ENCODE results near the gene ATP2A1.

Gene ATP2A1

GRCh38 chr16:28839004-28839639 is 39.2 kb upstream of the ATP2A1 start:
- Histone ChIP-seq H3K36me3 (ENCODE audit: control insufficient read depth, insufficient read depth, low read length) (peaks cover 65% of the 10 kb centered on the region), H3K9me3 (ENCODE audit: control insufficient read depth, insufficient read depth, low read length) (no peaks in the 10 kb centered on the region), H3K4me1 (ENCODE audit: control insufficient read depth, insufficient read depth, low read length) (no peaks in the 10 kb centered on the region), H3K4me3 (ENCODE audit: low read depth, low read length) (no peak overlapping the region), H3K27ac (ENCODE audit: low read depth, low read length) (no peak overlapping the region), H3K9ac (ENCODE audit: low read depth, low read length) (no peak overlapping the region), H3K27me3 (ENCODE audit: control insufficient read depth, insufficient read depth, low read length) (no peaks in the 10 kb centered on the region)

- no peak overlapping the region for H3K4me3 ChIP-seq (ENCODE audit: low read depth, low read length)
- H3K4me1 ChIP-seq (ENCODE audit: control insufficient read depth, insufficient read depth, low read length), result no peaks in the 10 kb centered on the region
- no peaks in the 10 kb centered on the region for H3K27me3 ChIP-seq (ENCODE audit: control insufficient read depth, insufficient read depth, low read length)
- no peak overlapping the region for H3K9ac ChIP-seq (ENCODE audit: low read depth, low read length)
- H3K9me3 ChIP-seq (ENCODE audit: control insufficient read depth, insufficient read depth, low read length), result no peaks in the 10 kb centered on the region
- no peak overlapping the region for H3K27ac ChIP-seq (ENCODE audit: low read depth, low read length)
- peaks cover 65% of the 10 kb centered on the region for H3K36me3 ChIP-seq (ENCODE audit: control insufficient read depth, insufficient read depth, low read length)
Observed at GRCh38 chr16:28839899-28840298, 38.4 kb upstream of the ATP2A1 start.

- Histone ChIP-seq H3K27ac (ENCODE audit: low read depth, low read length) (no peak overlapping the region), H3K36me3 (ENCODE audit: control insufficient read depth, insufficient read depth, low read length) (peaks cover 41% of the 10 kb centered on the region), H3K27me3 (ENCODE audit: control insufficient read depth, insufficient read depth, low read length) (no peaks in the 10 kb centered on the region), H3K9ac (ENCODE audit: low read depth, low read length) (no peak overlapping the region), H3K4me3 (ENCODE audit: low read depth, low read length) (no peak overlapping the region), H3K9me3 (ENCODE audit: control insufficient read depth, insufficient read depth, low read length) (no peaks in the 10 kb centered on the region), H3K4me1 (ENCODE audit: control insufficient read depth, insufficient read depth, low read length) (no peaks in the 10 kb centered on the region)
Observed at GRCh38 chr16:28842696-28843095, 35.6 kb upstream of the ATP2A1 start.

GRCh38 chr16:28843766-28844165 is 34.5 kb upstream of the ATP2A1 start:
- Histone ChIP-seq H3K27me3 (ENCODE audit: control insufficient read depth, insufficient read depth, low read length) (no peaks in the 10 kb centered on the region), H3K4me3 (ENCODE audit: low read depth, low read length) (no peak overlapping the region), H3K9ac (ENCODE audit: low read depth, low read length) (no peak overlapping the region), H3K27ac (ENCODE audit: low read depth, low read length) (no peak overlapping the region), H3K9me3 (ENCODE audit: control insufficient read depth, insufficient read depth, low read length) (no peaks in the 10 kb centered on the region), H3K36me3 (ENCODE audit: control insufficient read depth, insufficient read depth, low read length) (peaks cover 35% of the 10 kb centered on the region), H3K4me1 (ENCODE audit: control insufficient read depth, insufficient read depth, low read length) (no peaks in the 10 kb centered on the region)

- Histone ChIP-seq H3K4me1 (ENCODE audit: control insufficient read depth, insufficient read depth, low read length) (no peaks in the 10 kb centered on the region), H3K27ac (ENCODE audit: low read depth, low read length) (no peak overlapping the region), H3K4me3 (ENCODE audit: low read depth, low read length) (no peak overlapping the region), H3K36me3 (ENCODE audit: control insufficient read depth, insufficient read depth, low read length) (peaks cover 35% of the 10 kb centered on the region), H3K27me3 (ENCODE audit: control insufficient read depth, insufficient read depth, low read length) (no peaks in the 10 kb centered on the region), H3K9ac (ENCODE audit: low read depth, low read length) (no peak overlapping the region), H3K9me3 (ENCODE audit: control insufficient read depth, insufficient read depth, low read length) (no peaks in the 10 kb centered on the region)
Observed at GRCh38 chr16:28844226-28844885, 33.9 kb upstream of the ATP2A1 start.

GRCh38 chr16:28845293-28845692 is 33.0 kb upstream of the ATP2A1 start:
- Histone ChIP-seq H3K4me1 (ENCODE audit: control insufficient read depth, insufficient read depth, low read length) (no peaks in the 10 kb centered on the region), H3K36me3 (ENCODE audit: control insufficient read depth, insufficient read depth, low read length) (peaks cover 35% of the 10 kb centered on the region), H3K27me3 (ENCODE audit: control insufficient read depth, insufficient read depth, low read length) (no peaks in the 10 kb centered on the region), H3K9ac (ENCODE audit: low read depth, low read length) (peak overlapping the region; percentile 87), H3K4me3 (ENCODE audit: low read depth, low read length) (peak overlapping the region; percentile 96), H3K9me3 (ENCODE audit: control insufficient read depth, insufficient read depth, low read length) (no peaks in the 10 kb centered on the region), H3K27ac (ENCODE audit: low read depth, low read length) (peak overlapping the region; percentile 86)

- Histone ChIP-seq H3K27ac (ENCODE audit: low read depth, low read length) (peak overlapping the region; percentile 86), H3K4me3 (ENCODE audit: low read depth, low read length) (peak overlapping the region; percentile 96), H3K27me3 (ENCODE audit: control insufficient read depth, insufficient read depth, low read length) (no peaks in the 10 kb centered on the region), H3K9me3 (ENCODE audit: control insufficient read depth, insufficient read depth, low read length) (no peaks in the 10 kb centered on the region), H3K4me1 (ENCODE audit: control insufficient read depth, insufficient read depth, low read length) (no peaks in the 10 kb centered on the region), H3K36me3 (ENCODE audit: control insufficient read depth, insufficient read depth, low read length) (peaks cover 35% of the 10 kb centered on the region), H3K9ac (ENCODE audit: low read depth, low read length) (peak overlapping the region; percentile 87)
Observed at GRCh38 chr16:28845761-28846079, 32.6 kb upstream of the ATP2A1 start.

GRCh38 chr16:28846080-28846932 is 32.0 kb upstream of the ATP2A1 start, which contains the start of gene TUFM:
Gene TUFM (minus strand): TSS chr16:28846348. CDS start chr16:28846269, 79 bp downstream.
- peak within 1 kb of the TSS; percentile 96 for H3K4me3 ChIP-seq (ENCODE audit: low read depth, low read length)
- peaks cover 35% of the 10 kb centered on the region for H3K36me3 ChIP-seq (ENCODE audit: control insufficient read depth, insufficient read depth, low read length)
- no peaks in the 10 kb centered on the region for H3K27me3 ChIP-seq (ENCODE audit: control insufficient read depth, insufficient read depth, low read length)
- H3K9ac ChIP-seq (ENCODE audit: low read depth, low read length), result peak within 1 kb of the TSS; percentile 87
- no peaks in the 10 kb centered on the region for H3K9me3 ChIP-seq (ENCODE audit: control insufficient read depth, insufficient read depth, low read length)
- H3K4me1 ChIP-seq (ENCODE audit: control insufficient read depth, insufficient read depth, low read length), result no peaks in the 10 kb centered on the region
- H3K27ac ChIP-seq (ENCODE audit: low read depth, low read length), result peak within 1 kb of the TSS; percentile 86

GRCh38 chr16:28846933-28847273 is 31.4 kb upstream of the ATP2A1 start:
- Histone ChIP-seq H3K4me3 (ENCODE audit: low read depth, low read length) (peak overlapping the region; percentile 96), H3K27me3 (ENCODE audit: control insufficient read depth, insufficient read depth, low read length) (no peaks in the 10 kb centered on the region), H3K4me1 (ENCODE audit: control insufficient read depth, insufficient read depth, low read length) (no peaks in the 10 kb centered on the region), H3K9ac (ENCODE audit: low read depth, low read length) (peak overlapping the region; percentile 68), H3K36me3 (ENCODE audit: control insufficient read depth, insufficient read depth, low read length) (peaks cover 33% of the 10 kb centered on the region), H3K9me3 (ENCODE audit: control insufficient read depth, insufficient read depth, low read length) (no peaks in the 10 kb centered on the region), H3K27ac (ENCODE audit: low read depth, low read length) (peak overlapping the region; percentile 86)

- H3K4me3 ChIP-seq (ENCODE audit: low read depth, low read length), result no peak overlapping the region
- H3K9ac ChIP-seq (ENCODE audit: low read depth, low read length), result no peak overlapping the region
- no peak overlapping the region for H3K27ac ChIP-seq (ENCODE audit: low read depth, low read length)
- H3K9me3 ChIP-seq (ENCODE audit: control insufficient read depth, insufficient read depth, low read length), result no peaks in the 10 kb centered on the region
- H3K36me3 ChIP-seq (ENCODE audit: control insufficient read depth, insufficient read depth, low read length), result no peaks in the 10 kb centered on the region
- no peaks in the 10 kb centered on the region for H3K4me1 ChIP-seq (ENCODE audit: control insufficient read depth, insufficient read depth, low read length)
- H3K27me3 ChIP-seq (ENCODE audit: control insufficient read depth, insufficient read depth, low read length), result no peaks in the 10 kb centered on the region
Observed at GRCh38 chr16:28858421-28858820, 19.9 kb upstream of the ATP2A1 start.

GRCh38 chr16:28859326-28859725 is 19.0 kb upstream of the ATP2A1 start:
- no peaks in the 10 kb centered on the region for H3K4me1 ChIP-seq (ENCODE audit: control insufficient read depth, insufficient read depth, low read length)
- H3K9ac ChIP-seq (ENCODE audit: low read depth, low read length), result no peak overlapping the region
- no peaks in the 10 kb centered on the region for H3K36me3 ChIP-seq (ENCODE audit: control insufficient read depth, insufficient read depth, low read length)
- no peaks in the 10 kb centered on the region for H3K9me3 ChIP-seq (ENCODE audit: control insufficient read depth, insufficient read depth, low read length)
- H3K4me3 ChIP-seq (ENCODE audit: low read depth, low read length), result no peak overlapping the region
- H3K27ac ChIP-seq (ENCODE audit: low read depth, low read length), result no peak overlapping the region
- H3K27me3 ChIP-seq (ENCODE audit: control insufficient read depth, insufficient read depth, low read length), result no peaks in the 10 kb centered on the region
